SK-N-SH treated with all-trans-retinoic acid at 6 μM for 48 hours (cell line): Measurements from ENCODE around the gene TLR3.

Experiments
- CSDC2 ChIP-seq: fragments of 250-450 bp; sonication (Bioruptor Pico); IDR thresholded peaks from 2 replicates; pipeline ENCODE4 v1.5.0; 2020; ENCODE audit warnings: mild to moderate bottlenecking, moderate library complexity
- PATZ1 ChIP-seq: fragments of 250-450 bp; sonication (Bioruptor Pico); IDR thresholded peaks from 2 replicates; pipeline ENCODE4 v1.8.0; 2020; ENCODE audit warnings: mild to moderate bottlenecking, moderate library complexity, borderline replicate concordance
- ZC3H10 ChIP-seq: fragments of 250-450 bp; sonication (Bioruptor Pico); IDR thresholded peaks from 2 replicates; pipeline ENCODE4 v1.5.1; 2021; ENCODE audit warnings: mild to moderate bottlenecking, moderate library complexity
- ZNF8 ChIP-seq: fragments of 450-650 bp; formaldehyde crosslinking; IDR thresholded peaks from 2 replicates; pipeline ENCODE4 v1.5.0; 2020; ENCODE audit warnings: mild to moderate bottlenecking, moderate library complexity

- TF ChIP-seq PATZ1 (CRISPR knock-in tag), result no peak
- TF ChIP-seq CSDC2 (CRISPR knock-in tag), result no peak
- no peak for TF ChIP-seq ZNF8 (CRISPR knock-in tag)
- no peak for TF ChIP-seq ZC3H10 (CRISPR knock-in tag)
Measured at GRCh38 chr4:186072516-186072915, 3.6 kb downstream of the TLR3 start.
